ENCODE results near the gene MAP3K5.

The MAP3K5 gene

DNA sequence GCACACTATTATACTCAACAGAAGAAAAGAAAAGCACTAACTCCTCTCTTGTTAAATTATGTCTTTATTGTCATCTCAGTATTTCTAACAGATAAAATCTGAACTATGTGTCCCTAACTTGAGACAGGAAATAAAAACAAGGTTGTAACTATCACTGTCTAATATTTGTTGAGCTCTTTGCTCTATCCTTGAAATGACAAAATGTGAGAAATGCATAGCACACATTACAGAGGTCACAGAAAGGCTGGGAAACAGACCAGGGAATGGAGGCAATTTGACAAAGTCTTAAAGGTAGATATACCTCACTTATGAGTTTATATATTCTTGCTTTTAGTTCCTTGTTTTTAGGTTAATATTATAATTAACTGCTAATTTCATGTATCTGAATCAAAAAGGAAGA is 139.6 kb downstream of the MAP3K5 start:
- ATAC-seq: no peak
- no peak for TF ChIP-seq TCF4 (CRISPR knock-in tag; IDR thresholded peaks at IDR 0.05; ENCODE audit: borderline replicate concordance)
- no peak for TF ChIP-seq ZNF565 (CRISPR knock-in tag; conservative IDR thresholded peaks at IDR 0.05; ENCODE audit: low read depth)
- no peak for TF ChIP-seq ARNTL (CRISPR knock-in tag; IDR thresholded peaks at IDR 0.05; ENCODE audit: borderline replicate concordance, low read depth)

DNA sequence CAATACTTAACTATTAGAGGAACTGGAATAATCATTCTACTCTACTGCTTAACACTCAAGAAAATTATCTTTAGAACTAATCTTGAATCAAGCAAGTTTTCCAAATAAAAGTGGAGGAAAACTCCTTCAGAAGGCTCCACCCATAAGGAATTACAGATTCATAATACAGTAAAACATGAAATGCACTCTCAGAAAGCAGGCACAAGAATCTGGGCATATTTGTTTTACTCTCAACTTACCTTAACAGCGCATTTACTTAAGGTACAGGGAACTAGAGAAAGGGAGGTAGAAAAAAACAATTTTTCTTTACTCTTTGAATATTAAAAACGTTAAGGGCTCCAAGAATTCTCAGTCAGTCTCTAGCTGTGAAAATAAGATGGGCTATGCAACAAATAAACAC is 140.3 kb downstream of the MAP3K5 start:
- no peak for TF ChIP-seq RARB (CRISPR knock-in tag; IDR thresholded peaks at IDR 0.05)
- no peak for TF ChIP-seq ZFP3 (CRISPR knock-in tag; IDR thresholded peaks at IDR 0.05)
- no peak for TF ChIP-seq BACH2 (CRISPR knock-in tag; IDR thresholded peaks at IDR 0.05; ENCODE audit: borderline replicate concordance)
- no peak for TF ChIP-seq ISL1 (CRISPR knock-in tag; IDR thresholded peaks at IDR 0.05)
- no peak for TF ChIP-seq PPARA (CRISPR knock-in tag; IDR thresholded peaks at IDR 0.05; ENCODE audit: borderline replicate concordance)
- no peak for TF ChIP-seq GLIS3 (CRISPR knock-in tag; IDR thresholded peaks at IDR 0.05)
- TF ChIP-seq SNAI2 (CRISPR knock-in tag; IDR thresholded peaks at IDR 0.05): no peak
- ATAC-seq: no peak

DNA sequence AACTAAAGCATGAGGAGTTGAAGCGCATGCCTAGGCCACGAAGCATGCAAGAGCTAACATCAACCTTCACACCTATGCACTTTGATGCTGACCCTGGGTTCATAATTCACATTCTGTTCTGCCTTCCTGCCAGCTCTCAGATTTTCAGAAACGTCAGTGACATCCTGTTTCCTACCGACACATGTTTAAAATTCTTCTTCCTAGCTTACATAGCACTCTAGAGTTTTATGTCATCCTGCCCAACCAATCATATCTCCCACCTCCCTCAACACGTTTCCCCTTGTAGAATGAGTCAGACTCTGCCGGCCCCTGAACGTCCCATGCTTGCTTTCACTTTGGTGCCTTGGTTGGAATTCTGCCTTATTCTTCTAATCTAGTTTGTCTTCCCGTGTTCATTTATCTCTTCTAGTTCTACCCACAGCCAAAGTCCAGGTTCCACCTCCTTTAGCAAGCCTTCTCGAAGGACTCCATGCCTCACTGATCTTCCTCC is 144.9 kb downstream of the MAP3K5 start:
- peak; percentile 28; the same call in 2 of the 3 replicates for ATAC-seq
- TF ChIP-seq, protein P1, sequence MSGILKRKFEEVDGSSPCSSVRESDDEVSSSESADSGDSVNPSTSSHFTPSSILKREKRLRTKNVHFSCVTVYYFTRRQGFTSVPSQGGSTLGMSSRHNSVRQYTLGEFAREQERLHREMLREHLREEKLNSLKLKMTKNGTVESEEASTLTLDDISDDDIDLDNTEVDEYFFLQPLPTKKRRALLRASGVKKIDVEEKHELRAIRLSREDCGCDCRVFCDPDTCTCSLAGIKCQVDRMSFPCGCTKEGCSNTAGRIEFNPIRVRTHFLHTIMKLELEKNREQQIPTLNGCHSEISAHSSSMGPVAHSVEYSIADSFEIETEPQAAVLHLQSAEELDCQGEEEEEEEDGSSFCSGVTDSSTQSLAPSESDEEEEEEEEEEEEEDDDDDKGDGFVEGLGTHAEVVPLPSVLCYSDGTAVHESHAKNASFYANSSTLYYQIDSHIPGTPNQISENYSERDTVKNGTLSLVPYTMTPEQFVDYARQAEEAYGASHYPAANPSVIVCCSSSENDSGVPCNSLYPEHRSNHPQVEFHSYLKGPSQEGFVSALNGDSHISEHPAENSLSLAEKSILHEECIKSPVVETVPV (CRISPR knock-in tag; IDR thresholded peaks at IDR 0.05): no peak
- TF ChIP-seq, protein P2, sequence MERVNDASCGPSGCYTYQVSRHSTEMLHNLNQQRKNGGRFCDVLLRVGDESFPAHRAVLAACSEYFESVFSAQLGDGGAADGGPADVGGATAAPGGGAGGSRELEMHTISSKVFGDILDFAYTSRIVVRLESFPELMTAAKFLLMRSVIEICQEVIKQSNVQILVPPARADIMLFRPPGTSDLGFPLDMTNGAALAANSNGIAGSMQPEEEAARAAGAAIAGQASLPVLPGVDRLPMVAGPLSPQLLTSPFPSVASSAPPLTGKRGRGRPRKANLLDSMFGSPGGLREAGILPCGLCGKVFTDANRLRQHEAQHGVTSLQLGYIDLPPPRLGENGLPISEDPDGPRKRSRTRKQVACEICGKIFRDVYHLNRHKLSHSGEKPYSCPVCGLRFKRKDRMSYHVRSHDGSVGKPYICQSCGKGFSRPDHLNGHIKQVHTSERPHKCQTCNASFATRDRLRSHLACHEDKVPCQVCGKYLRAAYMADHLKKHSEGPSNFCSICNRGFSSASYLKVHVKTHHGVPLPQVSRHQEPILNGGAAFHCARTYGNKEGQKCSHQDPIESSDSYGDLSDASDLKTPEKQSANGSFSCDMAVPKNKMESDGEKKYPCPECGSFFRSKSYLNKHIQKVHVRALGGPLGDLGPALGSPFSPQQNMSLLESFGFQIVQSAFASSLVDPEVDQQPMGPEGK (CRISPR knock-in tag; IDR thresholded peaks at IDR 0.05; ENCODE audit: borderline replicate concordance): no peak
- TF ChIP-seq TCF4 (CRISPR knock-in tag; IDR thresholded peaks at IDR 0.05; ENCODE audit: borderline replicate concordance) (no peak), GLIS3 (CRISPR knock-in tag; IDR thresholded peaks at IDR 0.05) (no peak), CSDC2 (CRISPR knock-in tag; IDR thresholded peaks at IDR 0.05) (no peak), ISL1 (CRISPR knock-in tag; IDR thresholded peaks at IDR 0.05) (no peak), RARB (CRISPR knock-in tag; IDR thresholded peaks at IDR 0.05) (no peak), ZNF565 (CRISPR knock-in tag; conservative IDR thresholded peaks at IDR 0.05; ENCODE audit: low read depth) (no peak), ZC3H10 (CRISPR knock-in tag; IDR thresholded peaks at IDR 0.05) (no peak), ESRRG (CRISPR knock-in tag; IDR thresholded peaks at IDR 0.05) (no peak), PPARA (CRISPR knock-in tag; IDR thresholded peaks at IDR 0.05; ENCODE audit: borderline replicate concordance) (no peak), BACH2 (CRISPR knock-in tag; IDR thresholded peaks at IDR 0.05; ENCODE audit: borderline replicate concordance) (no peak), ZNF70 (CRISPR knock-in tag; IDR thresholded peaks at IDR 0.05) (no peak), ZFP30 (CRISPR knock-in tag; IDR thresholded peaks at IDR 0.05) (no peak), TOX (CRISPR knock-in tag; IDR thresholded peaks at IDR 0.05; ENCODE audit: borderline replicate concordance) (no peak), SNAI2 (CRISPR knock-in tag; IDR thresholded peaks at IDR 0.05) (no peak), ZFP3 (CRISPR knock-in tag; IDR thresholded peaks at IDR 0.05) (no peak)
- TF ChIP-seq, protein P3, sequence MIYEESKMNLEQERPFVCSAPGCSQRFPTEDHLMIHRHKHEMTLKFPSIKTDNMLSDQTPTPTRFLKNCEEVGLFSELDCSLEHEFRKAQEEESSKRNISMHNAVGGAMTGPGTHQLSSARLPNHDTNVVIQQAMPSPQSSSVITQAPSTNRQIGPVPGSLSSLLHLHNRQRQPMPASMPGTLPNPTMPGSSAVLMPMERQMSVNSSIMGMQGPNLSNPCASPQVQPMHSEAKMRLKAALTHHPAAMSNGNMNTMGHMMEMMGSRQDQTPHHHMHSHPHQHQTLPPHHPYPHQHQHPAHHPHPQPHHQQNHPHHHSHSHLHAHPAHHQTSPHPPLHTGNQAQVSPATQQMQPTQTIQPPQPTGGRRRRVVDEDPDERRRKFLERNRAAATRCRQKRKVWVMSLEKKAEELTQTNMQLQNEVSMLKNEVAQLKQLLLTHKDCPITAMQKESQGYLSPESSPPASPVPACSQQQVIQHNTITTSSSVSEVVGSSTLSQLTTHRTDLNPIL (CRISPR knock-in tag; IDR thresholded peaks at IDR 0.05; ENCODE audit: low read depth): no peak
- TF ChIP-seq, protein P4, sequence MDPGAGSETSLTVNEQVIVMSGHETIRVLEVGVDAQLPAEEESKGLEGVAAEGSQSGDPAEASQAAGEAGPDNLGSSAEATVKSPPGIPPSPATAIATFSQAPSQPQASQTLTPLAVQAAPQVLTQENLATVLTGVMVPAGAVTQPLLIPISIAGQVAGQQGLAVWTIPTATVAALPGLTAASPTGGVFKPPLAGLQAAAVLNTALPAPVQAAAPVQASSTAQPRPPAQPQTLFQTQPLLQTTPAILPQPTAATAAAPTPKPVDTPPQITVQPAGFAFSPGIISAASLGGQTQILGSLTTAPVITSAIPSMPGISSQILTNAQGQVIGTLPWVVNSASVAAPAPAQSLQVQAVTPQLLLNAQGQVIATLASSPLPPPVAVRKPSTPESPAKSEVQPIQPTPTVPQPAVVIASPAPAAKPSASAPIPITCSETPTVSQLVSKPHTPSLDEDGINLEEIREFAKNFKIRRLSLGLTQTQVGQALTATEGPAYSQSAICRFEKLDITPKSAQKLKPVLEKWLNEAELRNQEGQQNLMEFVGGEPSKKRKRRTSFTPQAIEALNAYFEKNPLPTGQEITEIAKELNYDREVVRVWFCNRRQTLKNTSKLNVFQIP (CRISPR knock-in tag; IDR thresholded peaks at IDR 0.05; ENCODE audit: borderline replicate concordance, low read depth): no peak
- TF ChIP-seq, protein P5, sequence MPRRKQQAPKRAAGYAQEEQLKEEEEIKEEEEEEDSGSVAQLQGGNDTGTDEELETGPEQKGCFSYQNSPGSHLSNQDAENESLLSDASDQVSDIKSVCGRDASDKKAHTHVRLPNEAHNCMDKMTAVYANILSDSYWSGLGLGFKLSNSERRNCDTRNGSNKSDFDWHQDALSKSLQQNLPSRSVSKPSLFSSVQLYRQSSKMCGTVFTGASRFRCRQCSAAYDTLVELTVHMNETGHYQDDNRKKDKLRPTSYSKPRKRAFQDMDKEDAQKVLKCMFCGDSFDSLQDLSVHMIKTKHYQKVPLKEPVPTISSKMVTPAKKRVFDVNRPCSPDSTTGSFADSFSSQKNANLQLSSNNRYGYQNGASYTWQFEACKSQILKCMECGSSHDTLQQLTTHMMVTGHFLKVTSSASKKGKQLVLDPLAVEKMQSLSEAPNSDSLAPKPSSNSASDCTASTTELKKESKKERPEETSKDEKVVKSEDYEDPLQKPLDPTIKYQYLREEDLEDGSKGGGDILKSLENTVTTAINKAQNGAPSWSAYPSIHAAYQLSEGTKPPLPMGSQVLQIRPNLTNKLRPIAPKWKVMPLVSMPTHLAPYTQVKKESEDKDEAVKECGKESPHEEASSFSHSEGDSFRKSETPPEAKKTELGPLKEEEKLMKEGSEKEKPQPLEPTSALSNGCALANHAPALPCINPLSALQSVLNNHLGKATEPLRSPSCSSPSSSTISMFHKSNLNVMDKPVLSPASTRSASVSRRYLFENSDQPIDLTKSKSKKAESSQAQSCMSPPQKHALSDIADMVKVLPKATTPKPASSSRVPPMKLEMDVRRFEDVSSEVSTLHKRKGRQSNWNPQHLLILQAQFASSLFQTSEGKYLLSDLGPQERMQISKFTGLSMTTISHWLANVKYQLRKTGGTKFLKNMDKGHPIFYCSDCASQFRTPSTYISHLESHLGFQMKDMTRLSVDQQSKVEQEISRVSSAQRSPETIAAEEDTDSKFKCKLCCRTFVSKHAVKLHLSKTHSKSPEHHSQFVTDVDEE (CRISPR knock-in tag; IDR thresholded peaks at IDR 0.05): no peak
